ENCODE data around the gene JOSD1. TPM values are rescaled to one million over a fixed set of nuclear protein-coding genes. Genes with fewer than 3 reads are reported as not detected.

JOSD1 gene
- total RNA-seq, 1 donor from 2014 or later: 44.7 TPM

DNA sequence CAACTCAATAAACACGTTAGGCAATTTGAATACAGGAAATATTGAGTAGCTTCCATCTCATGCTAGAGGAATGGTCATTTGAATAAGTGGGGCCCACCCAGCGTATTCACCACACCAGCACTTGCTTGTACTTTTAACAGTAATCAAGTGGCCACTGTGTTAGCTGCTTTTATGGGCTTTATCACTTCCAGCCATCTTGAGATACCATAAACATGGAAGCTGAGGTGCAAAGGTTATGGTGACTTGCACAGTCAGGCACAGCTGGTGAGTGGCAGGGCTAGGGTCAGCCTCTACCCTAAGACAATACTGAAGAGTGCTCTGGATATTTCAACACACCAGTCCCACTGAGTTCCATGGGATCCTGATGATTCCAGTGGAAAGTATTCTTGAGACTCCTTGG is 6.7 kb downstream of the JOSD1 start:
- H3K4me3 ChIP-seq: no peak overlapping the region
- TF ChIP-seq CTCF (IDR thresholded peaks at IDR 0.05): no peak
- peaks cover 35% of the 10 kb centered on the region for H3K36me3 ChIP-seq
- intact Hi-C loops (cut with DNase I): no loop called here
- peaks cover 59% of the 10 kb centered on the region for H3K4me1 ChIP-seq
- no peaks in the 10 kb centered on the region for H3K27me3 ChIP-seq (ENCODE audit: low read depth)
- no peak for ATAC-seq
- no peak overlapping the region for H3K27ac ChIP-seq
- no peak for DNase-seq
- no peaks in the 10 kb centered on the region for H3K9me3 ChIP-seq

DNA sequence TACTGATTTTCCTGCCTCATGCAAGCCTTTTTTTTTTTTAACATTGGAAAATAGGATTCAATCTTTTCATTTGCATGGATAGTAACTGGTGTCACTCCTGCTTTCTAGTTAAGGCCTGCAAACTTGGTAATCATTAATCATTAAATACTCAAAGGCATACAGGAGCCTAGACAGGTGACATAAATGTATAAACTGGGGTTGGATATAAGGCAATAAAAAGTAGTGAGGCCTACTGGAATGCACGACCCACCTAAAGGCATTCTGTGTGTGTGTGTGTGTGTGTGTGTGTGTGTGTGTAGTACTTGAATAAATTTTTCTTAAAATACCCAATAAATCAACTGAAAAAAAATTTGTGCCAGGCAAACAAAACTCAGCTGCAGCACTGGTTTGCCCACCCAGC is 11.1 kb downstream of the JOSD1 start:
- no peaks in the 10 kb centered on the region for H3K27me3 ChIP-seq (ENCODE audit: low read depth)
- peaks cover 15% of the 10 kb centered on the region for H3K4me1 ChIP-seq
- TF ChIP-seq CTCF (IDR thresholded peaks at IDR 0.05): no peak
- H3K9me3 ChIP-seq: no peaks in the 10 kb centered on the region
- DNase-seq (no peak), ATAC-seq (no peak)
- no peak overlapping the region for H3K4me3 ChIP-seq
- H3K27ac ChIP-seq: no peak overlapping the region
- peaks cover 79% of the 10 kb centered on the region for H3K36me3 ChIP-seq
- intact Hi-C loops (cut with DNase I): no loop called here

GRCh38 chr22:38685761-38686160 is 15.0 kb downstream of the JOSD1 start:
- Histone ChIP-seq H3K9me3 (no peaks in the 10 kb centered on the region), H3K4me1 (peaks cover 19% of the 10 kb centered on the region), H3K27me3 (ENCODE audit: low read depth) (no peaks in the 10 kb centered on the region), H3K36me3 (peaks cover 72% of the 10 kb centered on the region), H3K4me3 (no peak overlapping the region), H3K27ac (no peak overlapping the region)
- no peak for ATAC-seq
- DNase-seq: no peak
- intact Hi-C loops (cut with DNase I): no loop called here
- TF ChIP-seq CTCF (IDR thresholded peaks at IDR 0.05): no peak

DNA sequence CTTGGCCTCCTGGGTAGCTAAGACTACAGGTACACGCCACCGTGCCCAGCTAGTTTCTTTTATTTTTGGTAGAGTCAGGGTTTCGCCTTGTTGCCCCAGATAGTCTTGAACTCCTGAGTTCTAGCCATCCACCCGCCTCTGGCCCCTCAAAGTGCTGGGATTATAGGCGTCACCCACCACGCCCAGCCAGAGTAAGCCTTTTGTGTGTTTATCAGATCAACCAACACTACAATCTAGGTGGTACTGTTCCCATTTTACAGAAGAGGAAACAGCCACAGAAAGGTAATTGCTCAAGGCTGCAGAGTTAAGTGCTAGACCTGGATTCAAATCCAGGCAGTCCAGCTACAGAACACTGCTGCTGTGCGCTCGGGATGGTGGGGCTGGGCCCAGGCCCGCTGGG is 15.8 kb downstream of the JOSD1 start:
- Histone ChIP-seq H3K4me3 (no peak overlapping the region), H3K4me1 (peaks cover 19% of the 10 kb centered on the region), H3K27ac (no peak overlapping the region), H3K36me3 (peaks cover 67% of the 10 kb centered on the region), H3K9me3 (no peaks in the 10 kb centered on the region), H3K27me3 (ENCODE audit: low read depth) (no peaks in the 10 kb centered on the region)
- no peak for DNase-seq
- no peak for TF ChIP-seq CTCF (IDR thresholded peaks at IDR 0.05)
- intact Hi-C loops (cut with DNase I): no loop called here
- ATAC-seq: no peak

GRCh38 chr22:38681582-38682335 is 19.0 kb downstream of the JOSD1 start, which contains the start of gene TOMM22:
Gene TOMM22 (plus strand): TSS chr22:38681957. CDS start chr22:38681979, 22 bp downstream.
- Histone ChIP-seq H3K4me1 (peaks cover 19% of the 10 kb centered on the region), H3K27me3 (ENCODE audit: low read depth) (no peaks in the 10 kb centered on the region), H3K36me3 (peaks cover 36% of the 10 kb centered on the region), H3K9me3 (no peaks in the 10 kb centered on the region), H3K27ac (peak within 1 kb of the TSS; percentile 80), H3K4me3 (peak within 1 kb of the TSS; percentile 88)
- DNase-seq (peak; percentile 95), ATAC-seq (peak; percentile 99)
- TF ChIP-seq CTCF (IDR thresholded peaks at IDR 0.05): peak; percentile 78
- intact Hi-C loops (cut with DNase I): no loop called here
